Measurements from ENCODE around the gene SLITRK4.

The SLITRK4 gene

GRCh38 chrX:143580266-143580665 lies 55.6 kb downstream of the SLITRK4 start:
- FAIRE-seq = no peak

More at GRCh38 chrX:143580266-143580665, 55.6 kb downstream of the SLITRK4 start:
- no peak for DNase-seq (ENCODE audit: insufficient read length, low spot score)
